ENCODE data around the gene TOM1L2. TPM values are rescaled to one million over a fixed set of nuclear protein-coding genes. Genes with fewer than 3 reads are reported as not detected.

TOM1L2 gene
- polyA plus RNA-seq, 1 donor from 2014 or later, result 40.9 TPM

- no peak overlapping the region for H3K4me3 ChIP-seq (ENCODE audit: low read length)
- H3K27me3 ChIP-seq (ENCODE audit: insufficient read depth, low read depth, low read length), result no peaks in the 10 kb centered on the region
- H3K36me3 ChIP-seq (ENCODE audit: insufficient read depth, low read length), result no peaks in the 10 kb centered on the region
- H4K20me1 ChIP-seq (ENCODE audit: insufficient read depth), result no peaks in the 10 kb centered on the region
- no peak overlapping the region for H3K9ac ChIP-seq (ENCODE audit: low read length)
- H3K79me2 ChIP-seq (replicated peaks; ENCODE audit: insufficient read depth, low read length), result no peaks in the 10 kb centered on the region
- no peak overlapping the region for H3K4me2 ChIP-seq (ENCODE audit: low read length)
- no peaks in the 10 kb centered on the region for H3F3A ChIP-seq (ENCODE audit: insufficient read depth, low read length, poor library complexity, severe bottlenecking)
- H2AFZ ChIP-seq (ENCODE audit: low read depth, low read length), result no peak overlapping the region
- TF ChIP-seq EP300 (conservative IDR thresholded peaks at IDR 0.05; ENCODE audit: poor library complexity, severe bottlenecking) (no peak), CTCF (IDR thresholded peaks at IDR 0.05; ENCODE audit: poor library complexity, severe bottlenecking) (no peak), SMC3 (conservative IDR thresholded peaks at IDR 0.05; ENCODE audit: poor library complexity) (no peak), MXI1 (conservative IDR thresholded peaks at IDR 0.05; ENCODE audit: poor library complexity, severe bottlenecking) (no peak), TAF1 (IDR thresholded peaks at IDR 0.05; ENCODE audit: low read depth) (no peak), POLR2AphosphoS5 (IDR thresholded peaks at IDR 0.05) (no peak), RAD21 (conservative IDR thresholded peaks at IDR 0.05) (no peak), EZH2 (IDR thresholded peaks at IDR 0.05; ENCODE audit: borderline replicate concordance, insufficient read depth, low read length, poor library complexity, severe bottlenecking) (no peak)
- TF ChIP-seq, protein P1, sequence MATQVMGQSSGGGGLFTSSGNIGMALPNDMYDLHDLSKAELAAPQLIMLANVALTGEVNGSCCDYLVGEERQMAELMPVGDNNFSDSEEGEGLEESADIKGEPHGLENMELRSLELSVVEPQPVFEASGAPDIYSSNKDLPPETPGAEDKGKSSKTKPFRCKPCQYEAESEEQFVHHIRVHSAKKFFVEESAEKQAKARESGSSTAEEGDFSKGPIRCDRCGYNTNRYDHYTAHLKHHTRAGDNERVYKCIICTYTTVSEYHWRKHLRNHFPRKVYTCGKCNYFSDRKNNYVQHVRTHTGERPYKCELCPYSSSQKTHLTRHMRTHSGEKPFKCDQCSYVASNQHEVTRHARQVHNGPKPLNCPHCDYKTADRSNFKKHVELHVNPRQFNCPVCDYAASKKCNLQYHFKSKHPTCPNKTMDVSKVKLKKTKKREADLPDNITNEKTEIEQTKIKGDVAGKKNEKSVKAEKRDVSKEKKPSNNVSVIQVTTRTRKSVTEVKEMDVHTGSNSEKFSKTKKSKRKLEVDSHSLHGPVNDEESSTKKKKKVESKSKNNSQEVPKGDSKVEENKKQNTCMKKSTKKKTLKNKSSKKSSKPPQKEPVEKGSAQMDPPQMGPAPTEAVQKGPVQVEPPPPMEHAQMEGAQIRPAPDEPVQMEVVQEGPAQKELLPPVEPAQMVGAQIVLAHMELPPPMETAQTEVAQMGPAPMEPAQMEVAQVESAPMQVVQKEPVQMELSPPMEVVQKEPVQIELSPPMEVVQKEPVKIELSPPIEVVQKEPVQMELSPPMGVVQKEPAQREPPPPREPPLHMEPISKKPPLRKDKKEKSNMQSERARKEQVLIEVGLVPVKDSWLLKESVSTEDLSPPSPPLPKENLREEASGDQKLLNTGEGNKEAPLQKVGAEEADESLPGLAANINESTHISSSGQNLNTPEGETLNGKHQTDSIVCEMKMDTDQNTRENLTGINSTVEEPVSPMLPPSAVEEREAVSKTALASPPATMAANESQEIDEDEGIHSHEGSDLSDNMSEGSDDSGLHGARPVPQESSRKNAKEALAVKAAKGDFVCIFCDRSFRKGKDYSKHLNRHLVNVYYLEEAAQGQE (IDR thresholded peaks at IDR 0.05; ENCODE audit: borderline replicate concordance), result no peak
- no peak overlapping the region for H3K27ac ChIP-seq (ENCODE audit: low read length)
- H3K9me2 ChIP-seq (ENCODE audit: insufficient read depth, low read length), result no peaks in the 10 kb centered on the region
- H3K9me3 ChIP-seq (ENCODE audit: low read length), result no peaks in the 10 kb centered on the region
Observed at GRCh38 chr17:17896746-17897145, 75.5 kb downstream of the TOM1L2 start.

GRCh38 chr17:17893801-17894644 lies 78.2 kb downstream of the TOM1L2 start:
- Histone ChIP-seq H3K36me3 (ENCODE audit: insufficient read depth, low read length) (no peaks in the 10 kb centered on the region), H3K9me2 (ENCODE audit: insufficient read depth, low read length) (no peaks in the 10 kb centered on the region), H3K27ac (ENCODE audit: low read length) (peak overlapping the region; percentile 82), H3K4me3 (ENCODE audit: low read length) (peak overlapping the region; percentile 42), H4K20me1 (ENCODE audit: insufficient read depth) (no peaks in the 10 kb centered on the region), H3K79me2 (replicated peaks; ENCODE audit: insufficient read depth, low read length) (no peaks in the 10 kb centered on the region), H3F3A (ENCODE audit: insufficient read depth, low read length, poor library complexity, severe bottlenecking) (no peaks in the 10 kb centered on the region), H3K27me3 (ENCODE audit: insufficient read depth, low read depth, low read length) (no peaks in the 10 kb centered on the region), H3K4me2 (ENCODE audit: low read length) (no peak overlapping the region), H2AFZ (ENCODE audit: low read depth, low read length) (no peak overlapping the region), H3K9ac (ENCODE audit: low read length) (peak overlapping the region; percentile 47), H3K9me3 (ENCODE audit: low read length) (no peaks in the 10 kb centered on the region)
- peak; percentile 34 for TF ChIP-seq POLR2AphosphoS5 (IDR thresholded peaks at IDR 0.05)
- no peak for TF ChIP-seq EZH2 (IDR thresholded peaks at IDR 0.05; ENCODE audit: borderline replicate concordance, insufficient read depth, low read length, poor library complexity, severe bottlenecking)
- peak; percentile 29 for TF ChIP-seq EP300 (conservative IDR thresholded peaks at IDR 0.05; ENCODE audit: poor library complexity, severe bottlenecking)
- TF ChIP-seq CTCF (IDR thresholded peaks at IDR 0.05; ENCODE audit: poor library complexity, severe bottlenecking), result no peak

All from neural cell (in vitro differentiated cells).